ENCODE results near the gene NAIF1. TPM values are rescaled to one million over a fixed set of nuclear protein-coding genes. Genes with fewer than 3 reads are reported as not detected.
"Not testable (repeated sequence)": the region's sequence is repeated elsewhere in the genome, so short reads cannot be mapped to it uniquely, and the experiment has no call there.

NAIF1 gene
- total RNA-seq, 1 donor from 2014 or later, result 6.2 TPM

DNA sequence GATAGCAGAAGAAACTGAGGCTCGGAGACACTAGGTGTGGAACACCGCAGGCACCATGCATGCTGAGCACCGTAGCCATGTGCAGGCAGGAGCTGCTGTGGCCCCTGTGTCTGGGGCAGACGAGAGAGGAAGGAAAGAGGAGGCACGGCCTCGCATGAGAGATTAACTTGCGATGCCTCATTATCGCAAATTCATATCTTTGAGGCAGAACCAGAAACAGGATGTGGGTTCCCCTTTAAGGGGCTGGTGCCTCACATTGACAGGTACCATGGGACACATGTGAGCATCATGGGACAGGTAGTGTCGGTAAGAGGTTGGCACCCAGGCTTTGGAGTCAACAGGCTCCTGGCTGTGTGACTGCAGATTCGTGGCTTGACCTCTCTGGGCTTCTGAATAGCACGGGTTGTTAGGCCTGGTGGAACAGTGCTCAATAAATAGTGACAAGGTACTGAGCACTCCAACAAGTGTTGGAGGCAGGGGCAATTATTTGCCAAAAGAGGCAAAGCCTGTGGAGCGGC is 40.8 kb downstream of the NAIF1 start:
- TF ChIP-seq, protein P1, sequence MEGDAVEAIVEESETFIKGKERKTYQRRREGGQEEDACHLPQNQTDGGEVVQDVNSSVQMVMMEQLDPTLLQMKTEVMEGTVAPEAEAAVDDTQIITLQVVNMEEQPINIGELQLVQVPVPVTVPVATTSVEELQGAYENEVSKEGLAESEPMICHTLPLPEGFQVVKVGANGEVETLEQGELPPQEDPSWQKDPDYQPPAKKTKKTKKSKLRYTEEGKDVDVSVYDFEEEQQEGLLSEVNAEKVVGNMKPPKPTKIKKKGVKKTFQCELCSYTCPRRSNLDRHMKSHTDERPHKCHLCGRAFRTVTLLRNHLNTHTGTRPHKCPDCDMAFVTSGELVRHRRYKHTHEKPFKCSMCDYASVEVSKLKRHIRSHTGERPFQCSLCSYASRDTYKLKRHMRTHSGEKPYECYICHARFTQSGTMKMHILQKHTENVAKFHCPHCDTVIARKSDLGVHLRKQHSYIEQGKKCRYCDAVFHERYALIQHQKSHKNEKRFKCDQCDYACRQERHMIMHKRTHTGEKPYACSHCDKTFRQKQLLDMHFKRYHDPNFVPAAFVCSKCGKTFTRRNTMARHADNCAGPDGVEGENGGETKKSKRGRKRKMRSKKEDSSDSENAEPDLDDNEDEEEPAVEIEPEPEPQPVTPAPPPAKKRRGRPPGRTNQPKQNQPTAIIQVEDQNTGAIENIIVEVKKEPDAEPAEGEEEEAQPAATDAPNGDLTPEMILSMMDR (IDR thresholded peaks at IDR 0.05; ENCODE audit: partially characterized antibody, unreplicated experiment), result no peak
- H3K4me1 Mint-ChIP-seq (ENCODE audit: low read depth, unreplicated experiment), result no peaks in the 10 kb centered on the region
- no peaks in the 10 kb centered on the region for H3K9me3 Mint-ChIP-seq (ENCODE audit: unreplicated experiment)
- H3K4me3 Mint-ChIP-seq (ENCODE audit: unreplicated experiment), result no peak overlapping the region
- DNase-seq, result no peak
- peaks cover 3% of the 10 kb centered on the region for H3K27me3 Mint-ChIP-seq (ENCODE audit: unreplicated experiment)
- H3K36me3 Mint-ChIP-seq (ENCODE audit: unreplicated experiment), result no peaks in the 10 kb centered on the region
- H3K27ac Mint-ChIP-seq (ENCODE audit: unreplicated experiment), result no peak overlapping the region

DNA sequence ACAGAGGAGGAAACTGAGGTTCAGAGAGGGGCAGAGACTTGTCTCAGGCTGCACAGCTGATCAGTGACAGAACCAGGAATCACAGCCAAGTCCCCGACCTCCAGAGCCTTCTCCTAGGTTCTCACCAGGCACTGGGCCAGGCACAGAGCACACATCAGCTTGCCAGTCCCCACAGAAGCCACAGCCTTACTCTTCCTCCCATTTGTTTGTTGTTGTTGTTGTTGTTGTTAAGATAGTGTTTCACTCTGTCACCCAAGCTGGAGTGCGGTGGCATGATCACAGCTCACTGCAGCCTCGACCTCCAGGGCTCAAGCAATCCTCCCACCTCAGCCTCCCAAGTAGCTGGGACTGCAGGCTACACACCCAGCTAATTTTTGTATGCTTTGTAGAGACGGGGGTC is 41.4 kb downstream of the NAIF1 start:
- Mint-ChIP-seq H3K27ac (ENCODE audit: unreplicated experiment) (no peak overlapping the region), H3K36me3 (ENCODE audit: unreplicated experiment) (no peaks in the 10 kb centered on the region), H3K4me1 (ENCODE audit: low read depth, unreplicated experiment) (no peaks in the 10 kb centered on the region), H3K4me3 (ENCODE audit: unreplicated experiment) (no peak overlapping the region), H3K27me3 (ENCODE audit: unreplicated experiment) (peaks cover 3% of the 10 kb centered on the region), H3K9me3 (ENCODE audit: unreplicated experiment) (no peaks in the 10 kb centered on the region)
- TF ChIP-seq, protein P1 (IDR thresholded peaks at IDR 0.05; ENCODE audit: partially characterized antibody, unreplicated experiment), result no peak
- DNase-seq, result no peak

DNA sequence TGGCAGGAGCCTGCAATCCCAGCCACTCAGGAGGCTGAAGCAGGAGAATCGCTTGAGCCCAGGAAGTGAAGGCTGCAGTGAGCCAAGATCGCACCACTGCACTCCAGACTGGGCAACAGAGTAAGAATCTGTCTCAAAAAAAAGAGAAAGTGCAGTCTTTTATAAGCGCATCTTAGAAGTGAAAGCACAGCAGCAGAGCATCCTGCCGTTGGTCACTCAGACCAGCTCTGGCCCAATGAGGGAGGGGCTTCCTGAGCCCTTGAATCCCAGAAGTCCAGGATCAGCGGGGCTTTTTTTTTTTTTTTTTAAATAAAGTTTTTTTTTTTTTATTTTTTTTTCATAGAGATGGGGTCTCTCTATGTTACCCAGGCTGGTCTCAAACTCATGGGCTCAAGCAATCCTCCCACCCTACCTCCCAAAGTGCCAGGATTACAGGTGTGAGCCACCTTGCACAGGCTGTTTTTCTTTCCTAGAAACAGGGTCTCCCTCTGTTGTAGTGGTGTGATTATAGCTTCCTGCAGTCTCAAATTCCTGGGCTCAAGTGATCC is 42.3 kb downstream of the NAIF1 start:
- no peaks in the 10 kb centered on the region for H3K4me1 Mint-ChIP-seq (ENCODE audit: low read depth, unreplicated experiment)
- TF ChIP-seq, protein P1 (IDR thresholded peaks at IDR 0.05; ENCODE audit: partially characterized antibody, unreplicated experiment), result no peak

DNA sequence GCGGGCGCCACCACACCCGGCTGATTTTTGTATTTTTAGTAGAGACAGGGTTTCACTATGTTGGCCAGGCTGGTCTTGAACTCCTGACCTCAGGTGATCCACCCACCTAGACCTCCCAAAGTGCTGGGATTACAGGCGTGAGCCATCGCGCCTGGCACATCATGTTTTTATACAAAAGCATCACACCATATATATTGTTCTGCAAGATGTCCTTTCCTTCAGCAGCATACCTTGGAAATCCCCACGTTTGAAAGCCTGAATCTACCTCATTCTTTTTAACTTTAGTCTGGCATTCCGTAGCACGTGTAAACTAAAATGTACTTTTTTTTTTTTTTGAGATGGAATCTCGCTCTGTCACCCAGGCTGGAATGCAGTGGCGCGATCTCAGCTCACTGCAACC is 43.4 kb downstream of the NAIF1 start:
- not testable (repeated sequence) for H3K4me3 Mint-ChIP-seq (ENCODE audit: unreplicated experiment); H3K27ac Mint-ChIP-seq (ENCODE audit: unreplicated experiment); H3K9me3 Mint-ChIP-seq (ENCODE audit: unreplicated experiment); H3K36me3 Mint-ChIP-seq (ENCODE audit: unreplicated experiment); H3K27me3 Mint-ChIP-seq (ENCODE audit: unreplicated experiment); DNase-seq; H3K4me1 Mint-ChIP-seq (ENCODE audit: low read depth, unreplicated experiment)

More for the DNA sequence above, 42.3 kb downstream of the NAIF1 start:
- no peak for DNase-seq
- H3K4me3 Mint-ChIP-seq (ENCODE audit: unreplicated experiment), result no peak overlapping the region
- H3K27me3 Mint-ChIP-seq (ENCODE audit: unreplicated experiment), result peaks cover 3% of the 10 kb centered on the region
- no peaks in the 10 kb centered on the region for H3K9me3 Mint-ChIP-seq (ENCODE audit: unreplicated experiment)
- H3K36me3 Mint-ChIP-seq (ENCODE audit: unreplicated experiment), result no peaks in the 10 kb centered on the region
- H3K27ac Mint-ChIP-seq (ENCODE audit: unreplicated experiment), result no peak overlapping the region

DNA sequence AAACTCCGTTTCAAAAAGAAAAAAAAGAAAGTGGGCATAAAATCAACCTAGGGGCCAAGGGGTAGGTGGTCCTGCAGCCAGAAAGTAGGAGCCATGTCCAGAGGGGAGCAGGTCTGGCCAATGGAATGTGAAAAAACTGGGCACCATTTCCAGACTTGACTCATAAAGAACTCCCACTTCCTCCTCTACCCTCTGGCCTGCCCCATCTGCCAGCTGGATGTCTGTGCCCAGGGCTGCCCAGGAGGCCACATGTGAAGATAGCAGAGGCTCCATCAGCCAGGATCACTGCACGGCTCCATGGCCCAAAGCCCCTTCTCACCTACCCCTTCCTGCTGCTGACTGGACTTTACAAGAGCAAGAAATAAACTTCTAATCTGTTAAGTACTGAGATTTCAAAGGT is 44.2 kb downstream of the NAIF1 start:
- DNase-seq, result no peak
- H3K4me1 Mint-ChIP-seq (ENCODE audit: low read depth, unreplicated experiment), result no peaks in the 10 kb centered on the region
- no peaks in the 10 kb centered on the region for H3K36me3 Mint-ChIP-seq (ENCODE audit: unreplicated experiment)
- TF ChIP-seq, protein P1 (IDR thresholded peaks at IDR 0.05; ENCODE audit: partially characterized antibody, unreplicated experiment), result no peak
- no peak overlapping the region for H3K4me3 Mint-ChIP-seq (ENCODE audit: unreplicated experiment)
- no peak overlapping the region for H3K27ac Mint-ChIP-seq (ENCODE audit: unreplicated experiment)
- H3K27me3 Mint-ChIP-seq (ENCODE audit: unreplicated experiment), result peaks cover 2% of the 10 kb centered on the region
- no peaks in the 10 kb centered on the region for H3K9me3 Mint-ChIP-seq (ENCODE audit: unreplicated experiment)

Measured in glutamatergic neuron (in vitro differentiated cells).